GM12801 (cell line): ENCODE data around the gene SNX1.

Source experiments
- TF ChIP-seq, protein P1 (sequence below): IDR thresholded peaks from one replicate; pipeline ENCODE4 v1.5.1; 2011; ENCODE audit warnings: control low read depth; ENCODE audit not compliant: insufficient read length; ENCODE audit errors: extremely low read depth

The SNX1 gene

DNA sequence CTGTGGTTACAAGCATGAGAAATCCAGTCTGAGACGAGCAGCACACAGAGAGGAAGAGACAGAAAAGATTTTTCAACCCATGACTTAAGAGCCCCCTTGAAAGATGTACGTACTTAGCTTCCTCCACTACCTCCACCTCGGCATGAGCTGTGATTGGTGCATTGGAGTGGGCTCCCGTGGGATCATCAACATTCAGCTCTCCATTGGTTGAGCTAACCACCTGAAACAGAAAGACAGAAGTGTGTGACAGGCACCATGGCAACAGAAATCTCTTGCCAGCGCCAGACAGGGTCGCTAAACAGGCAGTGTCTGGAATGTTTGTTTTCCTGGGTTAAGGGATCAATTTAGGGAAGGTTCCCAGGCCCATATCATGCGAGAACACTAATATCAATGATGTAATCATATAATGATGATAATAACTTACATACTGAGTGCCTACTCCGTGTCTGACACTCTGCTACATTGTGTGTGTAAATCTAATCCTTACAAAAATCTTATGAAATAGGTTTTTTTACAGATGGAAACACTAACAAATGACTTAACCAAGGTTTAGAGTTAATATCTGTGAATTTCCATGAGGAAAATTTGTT lies 84.5 kb downstream of the SNX1 start:
- TF ChIP-seq, protein P1, sequence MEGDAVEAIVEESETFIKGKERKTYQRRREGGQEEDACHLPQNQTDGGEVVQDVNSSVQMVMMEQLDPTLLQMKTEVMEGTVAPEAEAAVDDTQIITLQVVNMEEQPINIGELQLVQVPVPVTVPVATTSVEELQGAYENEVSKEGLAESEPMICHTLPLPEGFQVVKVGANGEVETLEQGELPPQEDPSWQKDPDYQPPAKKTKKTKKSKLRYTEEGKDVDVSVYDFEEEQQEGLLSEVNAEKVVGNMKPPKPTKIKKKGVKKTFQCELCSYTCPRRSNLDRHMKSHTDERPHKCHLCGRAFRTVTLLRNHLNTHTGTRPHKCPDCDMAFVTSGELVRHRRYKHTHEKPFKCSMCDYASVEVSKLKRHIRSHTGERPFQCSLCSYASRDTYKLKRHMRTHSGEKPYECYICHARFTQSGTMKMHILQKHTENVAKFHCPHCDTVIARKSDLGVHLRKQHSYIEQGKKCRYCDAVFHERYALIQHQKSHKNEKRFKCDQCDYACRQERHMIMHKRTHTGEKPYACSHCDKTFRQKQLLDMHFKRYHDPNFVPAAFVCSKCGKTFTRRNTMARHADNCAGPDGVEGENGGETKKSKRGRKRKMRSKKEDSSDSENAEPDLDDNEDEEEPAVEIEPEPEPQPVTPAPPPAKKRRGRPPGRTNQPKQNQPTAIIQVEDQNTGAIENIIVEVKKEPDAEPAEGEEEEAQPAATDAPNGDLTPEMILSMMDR: no peak

DNA sequence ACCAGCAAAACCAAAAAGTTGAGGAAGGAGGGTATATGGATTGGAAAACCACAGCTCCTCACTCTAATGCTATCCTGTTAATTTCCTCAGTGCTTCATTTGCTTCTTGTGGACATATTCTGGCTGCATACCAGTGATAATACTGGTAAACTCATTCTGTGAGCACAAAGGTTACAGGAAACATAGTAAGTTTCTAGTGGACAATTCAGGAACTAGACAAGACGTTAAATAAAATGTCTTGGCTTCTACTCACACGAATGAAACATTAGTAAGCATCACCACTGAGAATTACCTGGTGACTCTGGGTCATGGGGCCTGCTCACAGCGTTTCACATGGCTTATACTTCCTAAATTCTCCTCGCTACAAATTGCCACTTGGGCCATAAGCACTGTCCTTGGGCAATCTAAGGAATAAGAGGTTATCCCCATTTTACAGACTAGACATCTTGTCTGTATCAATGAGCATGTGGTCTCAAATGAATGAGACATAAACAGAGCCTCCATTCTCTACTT lies 87.1 kb downstream of the SNX1 start:
- TF ChIP-seq, protein P1: no peak

DNA sequence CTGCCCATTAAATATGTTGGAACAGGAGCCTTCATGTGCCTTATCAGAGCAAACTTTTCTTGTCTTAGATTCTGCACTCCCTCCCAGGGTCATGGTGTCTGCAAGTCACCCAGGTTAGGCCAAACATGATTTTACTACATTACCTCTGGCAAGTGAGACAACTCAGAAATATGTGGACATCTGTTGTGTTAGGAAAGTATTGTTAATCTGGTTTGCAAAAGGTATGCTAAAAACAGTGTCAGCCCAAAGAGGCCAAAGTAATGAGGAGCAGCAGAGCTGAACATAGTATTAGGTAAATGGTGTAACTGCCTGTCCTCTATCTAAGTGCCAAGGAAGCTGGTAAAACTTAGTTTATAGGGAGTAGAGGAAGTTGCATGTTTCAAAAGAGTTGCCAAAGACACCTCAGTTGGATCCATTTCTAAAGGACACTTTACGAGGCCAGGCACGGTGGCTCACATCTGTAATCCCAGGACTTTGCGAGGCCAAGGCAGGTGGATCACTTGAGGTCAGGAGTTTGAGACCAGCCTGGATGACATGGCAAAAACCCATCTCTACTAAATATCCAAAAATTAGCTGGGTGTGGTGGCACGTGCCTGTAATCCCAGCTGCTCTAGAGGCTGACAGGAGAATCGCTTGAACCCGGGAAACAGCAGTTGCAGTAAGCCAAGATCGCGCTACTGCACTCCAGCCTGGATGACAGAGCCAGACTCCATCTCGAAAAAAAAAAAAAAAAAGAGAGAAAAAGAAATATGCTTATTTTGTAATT lies 89.5 kb downstream of the SNX1 start:
- TF ChIP-seq, protein P1: no peak

DNA sequence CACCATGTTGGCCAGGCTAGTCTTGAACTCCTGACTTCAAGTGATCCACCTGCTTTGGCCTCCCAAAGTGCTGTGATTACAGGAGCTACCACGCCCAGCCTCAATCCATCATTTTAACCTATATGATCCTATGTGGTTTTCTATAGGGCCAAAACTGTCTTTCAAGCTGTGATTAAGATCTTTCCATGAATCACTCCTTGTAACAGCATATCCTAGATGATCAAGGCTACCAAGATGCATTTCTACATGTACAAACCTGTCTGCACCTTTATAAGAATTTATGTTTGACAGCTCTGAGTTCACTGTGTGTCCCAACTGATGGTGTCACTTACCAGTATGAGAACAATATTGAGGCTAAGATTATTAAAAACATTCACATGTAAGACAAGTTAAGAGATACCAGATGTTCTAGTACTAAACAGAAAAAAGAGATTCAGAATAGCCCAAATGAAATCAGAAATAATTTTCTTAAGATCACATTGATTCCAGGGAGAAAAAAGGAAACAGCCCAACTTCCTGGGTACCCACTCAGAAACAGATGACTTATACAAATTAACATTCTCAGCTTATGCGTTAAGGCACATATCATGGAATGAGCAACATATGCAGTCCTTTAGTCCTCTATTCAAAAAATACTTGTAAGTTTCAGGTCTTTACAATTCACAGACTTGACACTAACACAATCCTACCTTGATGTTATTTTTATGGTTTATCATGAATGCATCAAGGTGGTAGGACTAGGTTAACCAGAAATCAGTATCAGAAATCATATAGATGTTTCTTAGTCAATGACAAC lies 91.8 kb downstream of the SNX1 start:
- TF ChIP-seq, protein P1: no peak
